Choroid plexus epithelial cell (primary cell): ENCODE measurements around the gene NDUFB4.

Source experiments
- DNase-seq: peaks from one replicate; pipeline ENCODE4 v3.0.0-alpha.2; 2010; ENCODE audit warnings: low read depth
- H3K4me3 ChIP-seq: 2 replicates; pipeline ENCODE4 v1.5.1; 2011; ENCODE audit warnings: low read depth, mild to moderate bottlenecking, control low read depth, low read length, moderate library complexity
- TF ChIP-seq, protein P1 (sequence below): conservative IDR thresholded peaks from 2 replicates; pipeline ENCODE4 v1.5.1; 2011; ENCODE audit warnings: low read depth, mild to moderate bottlenecking, control low read depth, inconsistent platforms, low read length, moderate library complexity

The NDUFB4 gene

GRCh38 chr3:120649830-120650233 is 53.7 kb downstream of the NDUFB4 start:
- H3K4me3 ChIP-seq, result no peak overlapping the region
- TF ChIP-seq, protein P1, sequence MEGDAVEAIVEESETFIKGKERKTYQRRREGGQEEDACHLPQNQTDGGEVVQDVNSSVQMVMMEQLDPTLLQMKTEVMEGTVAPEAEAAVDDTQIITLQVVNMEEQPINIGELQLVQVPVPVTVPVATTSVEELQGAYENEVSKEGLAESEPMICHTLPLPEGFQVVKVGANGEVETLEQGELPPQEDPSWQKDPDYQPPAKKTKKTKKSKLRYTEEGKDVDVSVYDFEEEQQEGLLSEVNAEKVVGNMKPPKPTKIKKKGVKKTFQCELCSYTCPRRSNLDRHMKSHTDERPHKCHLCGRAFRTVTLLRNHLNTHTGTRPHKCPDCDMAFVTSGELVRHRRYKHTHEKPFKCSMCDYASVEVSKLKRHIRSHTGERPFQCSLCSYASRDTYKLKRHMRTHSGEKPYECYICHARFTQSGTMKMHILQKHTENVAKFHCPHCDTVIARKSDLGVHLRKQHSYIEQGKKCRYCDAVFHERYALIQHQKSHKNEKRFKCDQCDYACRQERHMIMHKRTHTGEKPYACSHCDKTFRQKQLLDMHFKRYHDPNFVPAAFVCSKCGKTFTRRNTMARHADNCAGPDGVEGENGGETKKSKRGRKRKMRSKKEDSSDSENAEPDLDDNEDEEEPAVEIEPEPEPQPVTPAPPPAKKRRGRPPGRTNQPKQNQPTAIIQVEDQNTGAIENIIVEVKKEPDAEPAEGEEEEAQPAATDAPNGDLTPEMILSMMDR, result no peak
- DNase-seq, result no peak

DNA sequence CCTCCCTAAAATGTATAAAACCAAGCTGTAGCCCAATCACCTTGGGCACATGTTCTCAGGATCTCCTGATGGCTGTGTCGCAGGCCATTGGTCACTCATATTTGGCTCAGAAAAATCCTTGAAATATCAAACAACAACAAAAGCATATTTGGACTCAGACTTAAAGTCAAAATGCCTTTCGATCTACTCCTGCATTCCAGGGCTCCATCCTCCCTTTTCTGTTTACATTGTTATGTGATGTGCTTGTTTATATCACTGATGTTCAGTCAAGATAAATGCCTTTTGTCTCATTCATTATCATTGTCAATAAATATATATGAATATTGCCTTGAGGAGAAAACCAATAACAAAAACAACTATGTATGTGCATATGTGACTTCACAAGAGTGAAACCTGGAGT is 54.2 kb downstream of the NDUFB4 start:
- TF ChIP-seq, protein P1, result no peak
- no peak for DNase-seq
- H3K4me3 ChIP-seq, result no peak overlapping the region
